ENCODE measurements around the gene PACSIN1. TPM values are rescaled to one million over a fixed set of nuclear protein-coding genes. Genes with fewer than 3 reads are reported as not detected.

Gene PACSIN1
- total RNA-seq, 1 donor from 2014 or later, result 0.08 TPM

- TF ChIP-seq, protein P1, sequence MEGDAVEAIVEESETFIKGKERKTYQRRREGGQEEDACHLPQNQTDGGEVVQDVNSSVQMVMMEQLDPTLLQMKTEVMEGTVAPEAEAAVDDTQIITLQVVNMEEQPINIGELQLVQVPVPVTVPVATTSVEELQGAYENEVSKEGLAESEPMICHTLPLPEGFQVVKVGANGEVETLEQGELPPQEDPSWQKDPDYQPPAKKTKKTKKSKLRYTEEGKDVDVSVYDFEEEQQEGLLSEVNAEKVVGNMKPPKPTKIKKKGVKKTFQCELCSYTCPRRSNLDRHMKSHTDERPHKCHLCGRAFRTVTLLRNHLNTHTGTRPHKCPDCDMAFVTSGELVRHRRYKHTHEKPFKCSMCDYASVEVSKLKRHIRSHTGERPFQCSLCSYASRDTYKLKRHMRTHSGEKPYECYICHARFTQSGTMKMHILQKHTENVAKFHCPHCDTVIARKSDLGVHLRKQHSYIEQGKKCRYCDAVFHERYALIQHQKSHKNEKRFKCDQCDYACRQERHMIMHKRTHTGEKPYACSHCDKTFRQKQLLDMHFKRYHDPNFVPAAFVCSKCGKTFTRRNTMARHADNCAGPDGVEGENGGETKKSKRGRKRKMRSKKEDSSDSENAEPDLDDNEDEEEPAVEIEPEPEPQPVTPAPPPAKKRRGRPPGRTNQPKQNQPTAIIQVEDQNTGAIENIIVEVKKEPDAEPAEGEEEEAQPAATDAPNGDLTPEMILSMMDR (IDR thresholded peaks at IDR 0.05; ENCODE audit: unreplicated experiment), result no peak
- Mint-ChIP-seq H3K9me3 (ENCODE audit: unreplicated experiment) (no peaks in the 10 kb centered on the region), H3K27ac (ENCODE audit: unreplicated experiment) (no peak overlapping the region), H3K4me3 (ENCODE audit: unreplicated experiment) (no peak overlapping the region), H3K36me3 (ENCODE audit: low read depth, unreplicated experiment) (no peaks in the 10 kb centered on the region), H3K27me3 (ENCODE audit: unreplicated experiment) (peaks cover 6% of the 10 kb centered on the region), H3K4me1 (ENCODE audit: unreplicated experiment) (peaks cover 3% of the 10 kb centered on the region)
- no peak for DNase-seq (ENCODE audit: low spot score)
Measured at GRCh38 chr6:34523441-34524206, 57.7 kb downstream of the PACSIN1 start.

DNA sequence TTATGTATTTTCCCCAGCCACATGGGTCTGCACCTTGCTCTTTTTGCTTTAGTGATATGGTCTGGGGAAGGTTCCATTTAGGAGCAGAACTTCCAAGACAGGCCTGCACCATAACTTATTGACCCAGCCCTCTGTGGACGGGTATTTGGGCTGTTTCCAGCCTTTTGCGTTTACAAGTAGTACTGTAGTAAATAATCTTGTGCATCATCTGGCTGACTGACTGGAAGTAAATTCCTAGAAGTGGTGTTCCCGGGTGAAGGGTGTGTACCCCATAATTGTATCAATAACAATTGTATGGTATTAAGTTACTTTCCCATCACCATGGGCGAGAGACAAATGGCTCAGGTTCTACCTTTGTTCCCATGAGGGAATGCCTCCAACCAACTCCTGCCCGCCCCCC, 58.6 kb downstream of the PACSIN1 start:
- TF ChIP-seq, protein P1 (IDR thresholded peaks at IDR 0.05; ENCODE audit: unreplicated experiment), result no peak
- Mint-ChIP-seq H3K9me3 (ENCODE audit: unreplicated experiment) (no peaks in the 10 kb centered on the region), H3K27ac (ENCODE audit: unreplicated experiment) (no peak overlapping the region), H3K27me3 (ENCODE audit: unreplicated experiment) (peaks cover 5% of the 10 kb centered on the region), H3K4me3 (ENCODE audit: unreplicated experiment) (no peak overlapping the region), H3K36me3 (ENCODE audit: low read depth, unreplicated experiment) (no peaks in the 10 kb centered on the region), H3K4me1 (ENCODE audit: unreplicated experiment) (peaks cover 3% of the 10 kb centered on the region)
- DNase-seq (ENCODE audit: low spot score), result no peak

DNA sequence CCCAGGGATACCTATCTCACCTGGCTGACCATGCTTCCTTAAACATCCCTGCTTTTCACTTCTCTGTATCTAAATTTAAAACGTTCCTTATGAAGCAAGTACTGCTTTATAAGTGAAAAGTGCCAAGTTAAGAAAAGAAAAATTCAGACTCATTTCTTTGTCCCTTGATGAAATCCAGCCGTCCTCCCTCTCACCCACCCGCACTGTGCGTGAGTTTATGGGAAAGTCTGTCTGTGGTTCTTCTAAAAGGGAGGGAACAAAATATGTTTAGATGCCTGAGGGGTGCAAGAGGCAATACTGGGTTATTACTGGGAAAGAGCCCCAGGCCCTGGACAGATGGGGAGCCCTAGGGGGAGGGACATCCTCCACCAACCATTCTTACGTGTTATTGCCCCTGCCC, 59.1 kb downstream of the PACSIN1 start:
- H3K4me3 Mint-ChIP-seq (ENCODE audit: unreplicated experiment), result no peak overlapping the region
- TF ChIP-seq, protein P1 (IDR thresholded peaks at IDR 0.05; ENCODE audit: unreplicated experiment), result no peak
- H3K27ac Mint-ChIP-seq (ENCODE audit: unreplicated experiment), result no peak overlapping the region
- H3K4me1 Mint-ChIP-seq (ENCODE audit: unreplicated experiment), result peaks cover 3% of the 10 kb centered on the region
- no peaks in the 10 kb centered on the region for H3K9me3 Mint-ChIP-seq (ENCODE audit: unreplicated experiment)
- DNase-seq (ENCODE audit: low spot score), result no peak
- peaks cover 5% of the 10 kb centered on the region for H3K27me3 Mint-ChIP-seq (ENCODE audit: unreplicated experiment)
- no peaks in the 10 kb centered on the region for H3K36me3 Mint-ChIP-seq (ENCODE audit: low read depth, unreplicated experiment)

- Mint-ChIP-seq H3K9me3 (ENCODE audit: unreplicated experiment) (no peaks in the 10 kb centered on the region), H3K4me3 (ENCODE audit: unreplicated experiment) (no peak overlapping the region), H3K27ac (ENCODE audit: unreplicated experiment) (no peak overlapping the region), H3K27me3 (ENCODE audit: unreplicated experiment) (peaks cover 5% of the 10 kb centered on the region), H3K36me3 (ENCODE audit: low read depth, unreplicated experiment) (no peaks in the 10 kb centered on the region), H3K4me1 (ENCODE audit: unreplicated experiment) (peaks cover 3% of the 10 kb centered on the region)
- TF ChIP-seq, protein P1 (IDR thresholded peaks at IDR 0.05; ENCODE audit: unreplicated experiment), result no peak
- no peak for DNase-seq (ENCODE audit: low spot score)
Measured at GRCh38 chr6:34525431-34526175, 59.7 kb downstream of the PACSIN1 start.
